T-helper 2 cell (primary cell): ENCODE results near the gene ARHGAP8.
"Not testable (repeated sequence)": the region's sequence is repeated elsewhere in the genome, so short reads cannot be mapped to it uniquely, and the experiment has no call there.

Source experiments
- DNase-seq, 5 experiments: peaks; one replicate each; pipeline versions ENCODE4 v3.0.0 to v3.0.0-alpha.2; 2012 to 2022

The ARHGAP8 gene

DNA sequence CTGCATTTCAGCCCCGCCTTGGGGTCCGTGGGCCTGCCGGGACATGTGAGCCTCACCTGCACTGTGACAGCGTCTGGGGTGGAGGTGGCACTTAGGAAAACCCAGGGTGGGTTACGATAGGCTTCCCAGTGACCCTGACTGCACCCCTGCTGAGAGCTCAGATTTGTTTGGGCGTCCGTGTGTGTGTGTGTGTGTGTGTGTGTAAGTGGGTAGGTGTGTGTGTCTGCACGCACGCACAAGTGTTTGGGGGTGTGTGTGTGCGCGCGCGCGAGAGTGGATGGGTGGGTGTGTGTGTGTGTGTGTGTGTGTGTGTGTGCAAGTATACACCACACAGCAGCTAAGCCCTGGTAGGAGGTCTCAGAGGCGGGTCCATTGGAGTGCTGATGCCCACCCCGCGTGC is 12.1 kb upstream of the ARHGAP8 start:
- DNase-seq, result no peak

DNA sequence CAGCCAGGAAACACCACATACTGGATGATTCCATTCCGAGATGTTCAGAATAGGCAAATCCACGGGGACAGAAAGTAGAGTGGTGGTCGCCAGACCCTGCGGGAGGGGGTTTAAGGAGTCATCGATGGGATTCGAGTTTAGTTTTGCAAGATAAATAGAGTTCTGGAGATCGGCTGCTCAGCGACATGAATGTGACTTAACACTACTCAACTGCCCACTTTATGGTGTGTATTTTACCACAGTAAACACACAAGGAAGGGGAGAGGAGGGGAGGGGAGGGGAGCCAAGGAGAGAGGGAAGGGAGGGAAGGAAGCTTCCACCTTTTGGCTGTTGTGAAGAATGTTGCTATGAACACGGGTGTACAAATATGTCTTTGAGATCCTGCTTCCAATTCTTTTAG is 10.4 kb upstream of the ARHGAP8 start:
- DNase-seq, result no peak

DNA sequence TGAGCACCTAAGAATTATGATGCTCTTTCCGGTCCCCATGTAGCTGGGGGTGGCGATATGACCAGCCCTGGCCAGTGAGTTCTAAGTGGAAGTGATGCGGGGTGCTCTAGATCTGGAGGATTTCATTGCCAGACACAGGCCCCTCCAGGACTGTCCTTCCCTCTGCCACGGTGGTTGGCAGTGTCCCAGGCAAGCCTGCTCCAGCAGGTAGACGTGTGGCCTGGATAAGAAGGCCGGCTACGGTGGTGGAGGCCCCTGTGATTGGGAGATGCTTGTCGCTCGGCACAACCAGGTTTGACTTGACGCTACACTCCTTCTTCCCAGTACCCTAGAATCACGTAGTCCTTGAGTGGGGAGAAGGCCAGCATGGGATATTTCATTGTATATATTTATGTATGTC is 9.1 kb upstream of the ARHGAP8 start:
- no peak for DNase-seq

DNA sequence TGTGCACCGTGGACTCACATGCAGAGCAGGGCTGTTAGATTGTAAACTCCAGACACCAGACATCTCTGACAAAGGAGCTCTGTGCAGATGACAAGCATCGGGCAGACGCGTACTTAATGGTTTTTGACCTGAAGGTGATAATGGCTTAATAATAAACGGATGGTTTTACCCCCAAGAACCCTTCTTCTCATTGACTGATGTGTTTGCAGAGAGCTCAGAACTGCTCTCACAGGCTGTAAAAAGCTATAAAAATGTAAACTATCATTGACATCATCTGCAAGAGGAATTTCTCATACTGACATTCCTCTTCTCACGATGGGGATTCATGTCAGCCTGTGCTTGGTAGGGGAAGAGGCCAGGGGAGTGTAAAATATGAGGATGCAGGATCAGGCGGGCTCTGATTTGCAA is 8.6 kb upstream of the ARHGAP8 start:
- DNase-seq, result no peak

DNA sequence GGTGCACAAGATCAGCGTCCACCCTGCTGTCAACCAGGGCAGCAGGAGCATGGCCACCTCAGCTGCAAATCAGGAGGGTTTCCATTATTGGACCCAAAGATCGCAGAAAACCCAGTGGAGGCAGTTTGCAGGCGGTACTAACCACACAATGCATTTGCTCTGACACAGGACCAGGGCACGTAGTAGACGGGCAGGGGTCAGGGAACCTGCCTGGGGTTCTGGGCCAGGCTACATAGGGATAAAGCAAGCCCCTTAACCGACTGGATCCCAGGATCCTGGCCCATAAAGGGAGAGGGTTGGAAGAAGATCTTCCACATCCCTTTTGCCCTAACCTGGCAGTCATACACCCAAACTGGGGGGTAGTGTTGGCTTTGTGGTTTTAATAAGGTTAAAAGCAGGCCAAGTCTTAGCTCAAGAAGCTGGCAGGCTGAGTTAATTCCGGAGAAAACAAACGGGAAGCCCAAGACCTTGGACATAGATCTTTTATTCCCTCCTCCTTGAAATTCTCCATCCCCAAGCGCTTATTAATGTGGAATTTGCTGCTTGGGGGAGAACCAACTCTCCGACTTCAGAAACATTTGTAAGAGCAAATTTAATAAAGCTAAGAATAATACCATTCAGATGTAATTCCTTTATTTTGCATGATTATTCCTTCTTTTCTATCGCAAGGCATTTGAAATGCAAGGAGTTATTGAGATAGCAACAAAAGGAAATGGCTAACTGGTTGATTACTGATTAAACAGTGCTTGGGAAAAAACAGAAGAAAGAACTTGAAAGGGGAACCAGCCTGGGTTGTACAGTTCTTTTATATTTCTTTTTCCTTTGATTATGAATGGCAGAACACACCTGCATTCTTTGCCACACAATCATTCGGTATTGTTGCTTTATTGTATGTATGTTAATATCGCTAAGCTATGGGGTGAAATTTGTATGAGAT is 6.3 kb upstream of the ARHGAP8 start:
- DNase-seq, result no peak

DNA sequence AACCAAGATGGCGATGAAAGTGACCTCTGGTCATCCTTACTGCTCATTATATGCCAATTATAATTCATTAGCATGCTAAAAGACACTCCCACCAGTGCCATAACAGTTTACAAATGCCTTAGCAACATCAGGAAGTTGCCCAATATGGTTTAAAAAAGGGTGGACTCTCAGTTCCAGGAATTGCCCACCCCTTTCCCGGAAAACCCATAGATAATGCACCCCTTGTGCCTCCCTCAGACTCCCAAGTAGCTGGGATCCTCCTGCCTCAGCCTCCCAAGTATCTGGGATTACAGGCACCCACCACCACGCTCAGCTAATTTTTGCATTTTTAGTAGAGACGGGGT is 4.6 kb upstream of the ARHGAP8 start:
- not testable (repeated sequence) for DNase-seq

DNA sequence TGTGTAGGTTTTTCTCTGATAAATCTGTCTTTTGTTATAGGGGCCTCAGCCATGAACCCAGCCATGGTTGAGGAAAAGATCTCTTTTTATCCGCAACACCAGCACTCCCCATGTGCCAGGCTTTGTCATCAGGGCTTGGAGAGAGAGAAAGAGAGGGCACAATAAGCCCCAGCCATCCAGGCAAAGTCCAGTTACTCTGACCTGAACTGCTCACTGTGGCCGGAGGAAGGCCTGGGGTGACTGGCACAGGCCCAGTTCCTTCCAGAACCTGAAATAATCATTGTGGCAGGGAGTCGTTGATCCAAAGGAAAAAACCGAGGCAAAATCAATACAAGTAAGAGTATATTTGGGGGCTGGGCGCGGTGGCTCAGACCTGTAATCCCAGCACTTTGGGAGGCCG is 3.9 kb upstream of the ARHGAP8 start:
- DNase-seq, result no peak

DNA sequence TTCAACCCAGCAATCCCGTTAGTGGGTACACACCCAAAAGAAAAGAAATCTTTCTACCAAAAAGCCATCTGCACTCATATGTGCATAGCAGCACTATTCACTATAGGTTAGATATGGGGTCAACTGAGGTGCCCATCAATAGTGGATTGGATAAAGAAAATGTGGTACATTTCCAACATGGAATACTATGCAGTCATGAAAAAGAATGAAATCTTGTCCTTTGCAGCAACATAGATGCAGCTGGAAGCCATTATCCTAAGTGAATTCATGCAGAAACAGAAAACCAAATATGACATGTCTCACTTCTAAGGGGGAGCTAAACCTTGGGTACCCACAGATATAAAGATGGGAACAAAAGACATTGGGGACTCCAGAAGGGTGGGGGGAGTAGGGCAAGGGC is 1.9 kb upstream of the ARHGAP8 start:
- no peak for DNase-seq

DNA sequence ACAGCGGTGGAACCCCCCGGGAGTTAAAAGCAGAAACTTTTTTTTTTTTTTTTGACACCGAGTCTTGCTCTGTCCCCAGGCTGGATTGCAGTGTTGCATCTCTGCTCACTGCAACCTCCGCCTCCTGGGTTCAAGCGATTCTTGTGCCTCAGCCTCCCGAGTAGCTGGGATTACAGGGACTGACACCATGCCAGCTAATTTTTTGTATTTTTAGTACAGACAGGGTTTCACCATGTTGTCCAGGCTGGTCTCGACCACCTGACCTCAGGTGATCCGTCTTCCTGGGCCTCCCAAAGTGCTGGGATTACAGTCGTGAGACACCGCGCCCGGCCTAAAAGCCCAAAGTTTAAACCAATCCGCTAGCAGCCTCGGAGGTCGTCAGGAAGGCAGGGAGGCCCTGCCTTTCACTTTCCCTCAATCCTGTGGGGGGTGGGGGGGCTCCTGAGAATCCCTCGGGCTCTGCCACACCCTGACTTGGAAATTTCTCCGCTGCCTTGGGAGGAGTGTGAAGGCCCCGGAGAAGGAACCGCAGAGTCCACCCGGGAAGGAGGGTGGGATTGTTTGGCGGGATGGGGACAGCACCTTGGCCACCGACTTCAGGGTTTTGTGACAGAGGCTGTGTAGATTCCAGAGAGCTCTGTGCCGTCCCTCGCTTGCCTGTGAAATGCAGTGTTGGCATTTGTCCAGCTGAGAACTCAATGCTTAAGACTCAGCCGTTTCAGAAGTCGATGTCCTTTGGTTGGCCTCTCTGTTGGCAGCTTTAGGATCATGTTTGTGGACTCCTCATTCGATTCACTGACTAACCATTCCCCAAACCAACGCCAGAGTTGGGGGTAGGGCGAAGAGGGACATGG is 1.0 kb downstream of the ARHGAP8 start:
- no peak for DNase-seq

DNA sequence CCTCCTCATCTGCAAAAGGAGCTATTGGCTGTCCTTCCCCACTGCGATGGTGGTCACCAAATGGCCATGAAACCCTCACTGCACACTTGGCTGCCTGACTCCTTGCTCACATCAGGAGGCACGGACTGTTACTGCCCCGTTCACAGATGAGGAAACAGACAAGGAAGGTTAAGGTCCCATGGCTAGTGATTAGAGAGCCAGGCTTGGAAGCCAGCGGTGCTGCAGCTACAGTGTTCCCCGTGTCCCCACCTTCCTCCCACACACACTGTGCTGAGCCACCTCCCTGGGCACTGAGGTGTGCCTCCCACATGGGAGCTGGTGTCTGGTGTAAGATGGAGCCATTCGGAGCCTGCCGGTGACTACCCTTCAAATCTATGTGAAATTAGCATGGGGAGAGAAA is 2.6 kb downstream of the ARHGAP8 start:
- DNase-seq, result no peak

DNA sequence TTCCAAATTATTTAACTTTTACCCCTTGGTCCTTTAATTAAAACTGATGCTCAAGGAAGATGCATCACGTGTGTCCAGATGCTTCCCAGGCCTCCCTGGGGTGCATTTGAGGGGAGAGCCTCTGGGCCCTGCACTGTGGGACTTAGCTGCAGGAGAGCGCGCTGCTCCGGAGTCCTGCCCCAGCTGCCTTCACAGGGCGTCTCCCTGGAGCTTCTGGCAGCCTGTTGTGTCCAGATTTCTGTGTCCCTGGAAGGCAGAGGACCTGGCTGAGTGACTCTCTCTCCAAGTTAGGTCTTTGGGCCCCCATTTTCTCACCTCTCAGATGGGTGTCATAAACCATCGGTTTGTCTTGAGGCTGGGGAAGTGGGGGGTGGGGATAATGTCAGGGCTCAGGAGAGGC is 3.0 kb downstream of the ARHGAP8 start:
- no peak for DNase-seq

DNA sequence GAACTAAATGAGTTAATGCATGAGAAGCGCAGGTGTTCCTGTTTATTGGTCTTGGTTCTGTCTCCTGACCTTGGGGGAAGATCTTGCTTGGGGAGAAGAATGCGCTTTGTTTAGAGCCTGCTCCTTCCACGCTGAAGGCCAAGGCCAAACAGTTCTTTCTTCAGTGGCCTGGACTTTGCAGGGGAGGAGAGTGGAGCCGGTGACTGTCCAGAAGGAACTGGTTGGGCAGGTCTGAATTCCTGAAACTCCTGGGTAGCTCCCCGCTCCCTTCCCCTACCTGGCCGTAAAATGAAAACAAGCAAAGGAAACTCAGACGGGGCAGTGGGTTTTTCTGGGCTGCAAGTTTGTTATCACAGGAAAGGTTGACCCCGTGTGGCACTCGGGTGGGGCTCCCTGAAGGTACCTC is 3.6 kb downstream of the ARHGAP8 start:
- no peak for DNase-seq

DNA sequence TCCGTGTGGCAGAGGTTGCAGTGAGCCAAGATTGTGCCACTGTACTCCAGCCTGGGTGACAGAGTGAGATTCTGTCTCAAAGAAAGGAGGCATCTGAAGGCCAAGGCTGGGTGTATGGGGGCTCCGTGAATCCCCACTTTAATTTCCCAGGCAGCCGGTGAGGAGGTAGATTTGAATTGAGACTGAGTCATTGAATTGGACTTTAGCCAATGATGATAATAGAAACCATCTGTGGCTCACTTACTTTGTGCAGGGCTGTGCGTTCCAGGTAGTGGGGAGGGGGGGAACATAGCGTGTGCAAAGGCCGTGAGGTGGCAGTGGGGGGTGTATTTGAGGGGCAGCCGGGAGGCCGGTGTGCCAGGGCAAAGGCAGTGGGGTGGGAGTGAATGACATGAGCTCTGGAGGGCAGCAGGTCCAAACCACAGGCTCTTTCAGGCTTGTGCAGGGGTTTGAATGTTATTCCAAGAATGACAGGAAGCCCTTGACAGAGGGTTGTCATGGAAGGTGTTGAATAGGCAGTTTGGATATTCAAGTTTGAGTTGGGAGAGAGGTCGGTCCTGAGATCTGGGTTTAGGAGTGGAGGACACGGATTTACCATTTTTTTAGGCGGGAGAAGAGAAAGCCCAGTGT is 6.1 kb downstream of the ARHGAP8 start:
- DNase-seq, result no peak

DNA sequence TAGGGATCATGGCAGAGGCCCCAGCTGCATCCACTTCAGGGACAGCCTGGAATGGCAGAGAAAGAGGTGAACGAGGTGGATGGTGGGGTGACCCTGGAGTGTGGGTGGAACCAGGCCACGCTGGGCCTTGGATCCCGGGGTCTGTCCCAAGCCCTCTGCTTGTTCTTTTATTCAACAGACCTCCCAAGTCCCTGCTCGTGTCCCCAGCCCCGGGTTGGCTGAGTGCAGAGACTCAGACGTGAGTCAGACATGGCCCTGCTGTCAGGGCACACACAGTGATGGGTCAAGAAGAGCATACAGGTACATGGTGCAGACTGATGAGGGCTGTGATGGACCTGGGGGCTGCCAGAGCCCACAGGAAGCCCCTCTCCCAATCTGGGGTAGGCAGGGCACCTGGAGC is 6.6 kb downstream of the ARHGAP8 start:
- no peak for DNase-seq

DNA sequence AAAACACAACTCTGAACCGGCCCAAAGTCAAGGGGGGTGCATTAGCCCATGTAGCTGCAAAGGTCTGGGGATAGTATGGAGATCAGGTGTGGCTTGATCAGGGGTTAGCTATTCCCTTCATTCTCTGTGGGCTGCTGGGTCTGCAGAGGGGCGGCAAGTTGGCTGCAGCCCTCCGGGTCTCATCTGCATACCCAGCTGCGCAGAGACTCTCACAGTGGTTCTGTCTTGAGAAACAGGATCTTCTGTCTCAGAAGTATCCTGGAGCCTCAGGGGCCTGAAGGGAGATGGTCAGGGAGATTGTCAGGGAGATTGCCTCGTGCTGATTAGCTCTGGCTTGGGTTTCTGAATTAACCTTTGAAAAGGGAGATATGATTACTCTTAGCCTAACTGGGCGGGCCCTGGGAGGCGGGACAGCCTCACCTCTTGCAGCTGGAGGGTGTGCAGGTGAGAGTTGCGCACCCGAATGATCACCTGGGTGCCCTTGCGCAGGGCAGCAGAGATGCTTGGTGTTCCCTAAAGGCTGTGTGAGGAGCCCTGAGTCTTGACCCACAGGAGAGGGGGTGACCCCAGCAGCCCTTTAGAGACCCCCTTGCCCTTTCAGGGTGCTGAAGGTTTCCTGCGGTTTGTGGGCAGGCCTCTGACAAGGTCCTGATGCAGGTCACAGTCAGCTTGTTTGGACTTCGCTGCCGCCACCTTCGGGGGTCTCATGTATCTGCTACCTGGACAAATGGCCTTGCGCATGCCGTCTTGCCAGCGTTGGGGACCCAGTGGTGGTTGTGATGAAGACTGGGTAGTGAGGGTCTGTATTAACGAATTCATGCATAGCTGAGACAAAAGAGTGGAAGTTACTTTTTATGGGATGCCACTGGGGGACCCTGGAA is 7.3 kb downstream of the ARHGAP8 start:
- no peak for DNase-seq

DNA sequence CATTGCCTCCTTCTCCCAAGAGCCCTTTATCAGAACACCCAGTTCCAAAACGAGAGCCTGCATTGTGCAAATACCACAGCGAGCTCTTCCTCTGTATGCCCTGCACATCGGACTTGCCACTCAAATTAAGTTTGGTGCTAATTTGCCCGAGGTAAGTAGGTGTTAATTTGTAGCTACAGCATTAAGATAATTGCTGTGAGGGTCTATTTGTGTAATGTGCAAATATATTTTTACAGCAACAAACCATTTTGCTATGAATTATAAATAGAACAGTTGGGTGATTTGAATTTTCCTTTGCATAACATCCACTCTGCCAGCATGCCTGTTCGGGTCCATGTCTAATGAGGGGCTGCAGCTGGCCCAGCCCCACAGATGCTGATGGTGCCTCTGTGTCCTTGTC is 8.1 kb downstream of the ARHGAP8 start:
- DNase-seq, result no peak

DNA sequence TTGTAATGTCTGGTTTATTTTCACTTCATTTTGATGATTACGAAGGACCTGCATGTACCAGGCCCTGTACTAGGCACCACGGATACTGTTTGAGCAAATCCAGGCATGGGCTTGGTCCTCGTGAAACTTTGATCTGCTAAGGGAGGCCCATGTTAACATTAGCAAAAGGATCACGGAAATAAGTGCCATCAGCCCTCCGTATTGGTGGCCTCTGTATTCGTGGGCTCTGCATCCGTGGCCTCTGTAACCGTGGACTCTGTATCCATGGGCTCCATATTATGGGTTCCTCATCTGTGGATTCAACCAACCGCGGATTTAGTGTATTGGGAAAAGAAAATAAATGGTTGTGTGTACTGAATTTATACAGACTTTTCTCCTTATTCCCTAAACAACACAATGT is 8.7 kb downstream of the ARHGAP8 start:
- no peak for DNase-seq

DNA sequence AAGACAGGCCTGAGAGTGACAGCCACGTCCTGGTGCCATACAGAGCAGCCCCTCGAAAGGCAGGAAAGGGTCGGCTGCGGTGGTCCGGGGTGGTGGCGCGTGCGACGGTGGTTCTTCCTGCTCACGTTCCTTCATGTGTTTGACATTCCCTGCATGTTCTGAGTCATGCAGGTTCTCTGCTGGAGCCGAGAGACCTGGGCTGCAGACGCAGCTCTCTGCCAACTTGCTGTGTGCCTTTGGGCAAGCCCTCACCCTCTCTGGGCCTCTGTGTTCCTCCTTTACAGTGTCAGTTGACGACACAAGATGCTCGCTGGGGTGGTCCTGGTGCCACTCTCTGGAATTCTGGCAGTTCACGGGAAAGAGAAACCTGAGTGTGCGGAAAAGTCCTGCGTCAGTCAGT is 12.0 kb downstream of the ARHGAP8 start:
- DNase-seq, result no peak

DNA sequence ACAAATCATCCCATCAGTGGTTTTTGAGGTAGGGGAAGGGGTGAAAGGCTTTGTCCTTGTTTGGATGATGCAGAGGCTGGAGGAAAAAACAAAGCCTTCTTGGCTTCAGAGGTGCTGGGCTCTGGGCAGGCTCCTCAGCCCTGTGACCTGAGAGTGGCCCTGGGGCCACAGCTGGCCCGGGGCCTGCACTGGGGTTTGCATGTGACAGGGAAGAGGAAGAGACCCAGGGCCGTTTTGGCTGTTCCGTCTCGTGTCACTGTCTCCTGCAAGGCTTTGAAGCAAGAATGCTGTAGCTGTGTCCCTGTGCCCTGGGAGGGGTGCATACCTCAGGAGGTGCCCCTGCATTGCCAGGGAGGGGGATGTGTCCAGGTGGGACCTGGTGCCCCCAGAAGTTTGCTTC is 12.6 kb downstream of the ARHGAP8 start:
- DNase-seq, result no peak

DNA sequence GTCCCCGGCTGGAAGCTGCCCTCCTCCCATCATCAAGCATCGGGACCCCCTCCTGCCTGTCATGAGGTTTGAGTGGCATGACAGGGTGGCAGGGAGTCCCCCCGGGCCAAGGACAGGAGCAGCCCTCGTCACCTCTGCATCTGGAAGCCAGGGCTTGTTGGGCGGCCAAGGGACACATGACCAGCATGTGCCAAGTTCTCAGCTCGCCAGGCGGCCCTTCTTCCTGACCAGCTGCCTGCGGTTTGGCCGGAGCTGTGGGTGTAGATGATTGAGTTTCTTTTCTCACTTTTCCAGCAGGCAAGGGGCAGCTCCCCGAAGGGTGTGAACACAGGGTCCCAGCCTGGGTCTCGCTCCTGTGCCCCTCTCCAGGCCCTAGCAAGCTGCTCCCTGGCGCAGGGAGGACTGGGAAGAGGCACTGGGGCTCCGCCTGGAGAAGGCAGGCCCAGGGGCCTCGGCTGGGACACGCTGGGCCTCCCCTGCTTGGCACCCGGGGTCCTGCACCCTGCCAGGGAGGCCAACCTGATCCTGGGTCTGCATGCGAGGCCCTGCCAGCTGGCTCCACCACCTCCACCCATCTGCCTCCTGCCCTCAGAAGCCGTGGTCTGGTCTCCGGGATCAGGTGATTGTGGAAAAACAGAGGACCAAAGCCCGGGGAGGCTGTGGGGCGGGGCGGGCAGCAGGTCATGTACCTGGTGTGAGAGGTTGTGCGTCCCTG is 13.4 kb downstream of the ARHGAP8 start:
- DNase-seq, result no peak

DNA sequence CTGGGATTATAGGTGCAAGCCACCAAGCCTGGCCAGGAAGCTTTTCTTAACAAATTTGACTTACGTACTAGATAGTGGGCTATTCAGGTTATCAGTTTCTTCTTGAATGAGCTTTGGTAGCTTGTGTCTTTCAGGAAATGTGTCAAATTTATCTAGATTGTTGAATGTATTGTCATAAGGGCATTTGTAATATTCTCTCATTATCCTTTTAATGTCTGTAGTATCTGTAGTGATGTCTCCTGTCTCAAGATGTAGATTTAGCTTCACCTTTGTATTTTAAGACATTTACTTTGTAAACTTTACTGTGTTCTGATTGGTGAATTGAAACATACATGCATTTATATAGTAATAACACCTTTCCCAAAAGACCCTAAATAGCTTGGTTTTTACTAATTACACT is 20.7 kb downstream of the ARHGAP8 start:
- no peak for DNase-seq

DNA sequence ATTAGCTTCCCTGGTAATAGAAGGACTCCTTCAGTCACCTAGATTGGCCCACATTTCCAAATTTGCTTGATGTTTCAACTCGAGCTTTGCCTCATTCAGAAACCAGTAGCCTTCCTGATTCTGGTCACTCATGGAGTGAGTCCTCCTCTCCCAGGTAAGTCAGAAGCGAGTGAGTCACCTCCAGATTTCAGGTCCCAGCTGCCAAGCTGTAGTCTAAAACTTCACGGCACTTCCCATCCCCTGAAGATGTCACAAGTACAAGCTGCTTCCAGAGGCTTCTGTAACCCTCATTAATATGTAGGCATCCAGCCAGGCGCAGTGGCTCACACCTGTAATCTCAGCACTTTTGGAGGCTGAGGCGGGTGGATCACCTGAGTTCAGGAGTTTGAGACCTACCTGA is 23.5 kb downstream of the ARHGAP8 start:
- no peak for DNase-seq
